Measurements from ENCODE around the gene METTL21C.

METTL21C gene

DNA sequence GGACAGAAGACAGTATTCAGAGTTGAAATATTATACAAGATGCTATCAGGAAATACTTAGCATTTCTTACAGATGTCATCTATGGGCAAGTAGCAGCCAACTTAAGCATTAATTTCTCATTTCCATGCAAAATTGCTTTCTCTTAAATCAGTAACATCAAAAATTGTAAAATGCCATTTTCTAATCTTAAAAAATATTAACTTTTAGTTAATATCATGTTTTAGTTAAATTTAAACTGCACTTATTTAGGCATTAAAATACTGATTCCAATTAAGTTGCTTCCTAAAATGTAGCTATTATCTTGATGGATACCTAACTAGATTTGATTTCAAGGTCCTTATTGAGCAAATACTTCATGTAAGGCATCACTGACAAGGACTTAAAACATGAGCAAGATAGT lies 27.8 kb downstream of the METTL21C start:
- DNase-seq (ENCODE audit: low spot score) = no peak

DNA sequence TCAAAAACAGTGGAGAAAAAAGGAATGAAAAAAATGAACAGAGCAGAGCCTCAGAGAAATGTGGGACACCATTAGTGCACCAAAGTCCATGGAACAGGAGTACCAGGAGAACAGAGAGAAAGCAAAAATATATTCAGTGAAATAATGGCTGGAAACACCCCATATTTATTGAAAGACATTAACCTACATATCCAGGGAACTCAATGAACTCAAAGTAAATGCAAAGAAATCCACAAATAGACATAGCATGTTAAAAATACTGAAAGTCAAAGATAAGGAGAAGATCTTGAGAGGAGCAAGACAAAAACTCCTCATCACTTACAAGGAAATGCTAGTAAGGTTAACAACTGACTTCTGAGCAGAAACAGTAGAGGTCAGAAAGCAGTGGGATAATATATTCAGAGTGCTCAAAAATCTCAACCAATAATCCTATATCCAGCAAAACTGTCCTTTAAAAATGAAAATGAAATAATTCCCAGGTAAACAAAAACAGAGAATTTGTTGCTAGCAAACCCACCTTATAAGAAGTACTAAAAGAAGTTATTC lies 35.6 kb downstream of the METTL21C start:
- no peak for DNase-seq (ENCODE audit: low spot score)

DNA sequence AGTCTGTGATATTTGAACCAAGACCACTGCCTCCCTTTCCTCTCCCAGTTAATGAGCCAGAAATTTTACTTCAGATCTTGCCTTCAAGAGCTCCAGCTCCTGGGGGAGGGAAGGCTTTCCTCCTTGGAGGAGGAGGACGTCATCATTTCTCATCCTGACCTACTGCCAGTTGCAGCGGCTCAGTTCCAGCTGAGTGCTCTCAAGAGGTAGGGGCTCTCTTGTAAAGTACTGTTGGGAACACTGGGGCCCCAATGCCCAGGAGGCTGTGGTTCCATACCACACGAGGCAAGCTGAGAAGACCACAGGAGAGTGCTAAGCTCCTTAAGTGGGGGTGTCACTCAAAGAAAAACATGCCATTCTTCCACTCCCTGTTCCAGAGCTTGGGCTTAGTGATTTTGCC lies 36.2 kb downstream of the METTL21C start:
- DNase-seq (ENCODE audit: low spot score) = no peak

DNA sequence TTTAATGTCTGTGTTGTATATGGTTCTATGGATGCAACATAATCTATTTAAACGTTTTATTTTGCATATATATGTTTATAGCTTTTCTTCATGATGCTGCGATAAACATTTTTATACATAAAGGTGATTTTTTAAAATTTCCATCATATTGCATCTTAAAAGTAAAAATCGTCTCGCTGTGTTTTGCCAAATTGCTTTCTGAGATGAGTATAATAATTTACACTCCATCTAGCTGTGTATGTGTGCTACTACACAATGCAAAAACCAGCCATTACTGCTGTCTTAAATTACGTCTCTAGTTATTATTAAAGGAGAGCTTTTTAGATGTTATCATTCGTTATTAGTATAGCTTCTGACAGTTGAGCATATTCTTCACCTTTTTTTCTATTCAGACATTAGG lies 37.2 kb downstream of the METTL21C start:
- DNase-seq (ENCODE audit: low spot score) = no peak

DNA sequence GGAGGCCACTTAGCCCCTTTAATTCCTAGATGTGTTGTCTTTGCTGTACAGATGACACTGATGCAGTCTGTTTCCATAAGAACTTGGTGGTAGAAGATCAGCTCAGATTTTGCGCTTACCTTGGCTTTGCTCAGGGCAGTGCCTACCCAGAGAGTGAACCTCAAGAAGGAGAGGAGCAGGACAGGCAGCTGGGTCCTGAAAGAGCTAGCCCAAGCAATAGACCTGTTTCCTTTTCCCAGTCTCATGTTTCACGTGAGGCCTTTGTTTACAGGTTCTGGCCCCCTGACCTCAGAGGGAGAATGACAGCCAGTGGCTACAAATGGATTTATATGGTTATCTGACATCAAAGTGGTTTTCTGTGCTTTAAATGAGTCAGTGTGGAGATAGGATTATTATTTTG lies 40.1 kb downstream of the METTL21C start:
- no peak for DNase-seq (ENCODE audit: low spot score)

DNA sequence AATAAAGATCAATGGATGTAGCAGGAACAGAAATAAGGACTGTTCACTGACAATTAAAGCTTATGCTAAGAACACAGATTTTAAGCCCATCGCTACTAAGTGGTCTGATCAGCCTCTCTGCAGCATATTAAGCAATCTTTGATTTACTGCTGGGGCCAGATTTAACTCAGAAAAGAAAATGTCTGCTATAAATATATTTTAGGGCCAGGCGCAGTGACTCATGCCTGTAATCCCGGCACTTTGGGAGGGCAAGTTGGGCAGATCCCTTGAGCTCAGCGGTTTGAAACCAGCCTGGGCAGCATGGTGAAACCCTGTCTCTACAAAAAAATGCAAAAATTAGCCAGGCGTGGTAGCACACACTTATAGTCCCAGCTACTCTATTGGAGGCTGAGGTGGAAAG lies 43.0 kb downstream of the METTL21C start:
- DNase-seq (ENCODE audit: low spot score) = no peak

DNA sequence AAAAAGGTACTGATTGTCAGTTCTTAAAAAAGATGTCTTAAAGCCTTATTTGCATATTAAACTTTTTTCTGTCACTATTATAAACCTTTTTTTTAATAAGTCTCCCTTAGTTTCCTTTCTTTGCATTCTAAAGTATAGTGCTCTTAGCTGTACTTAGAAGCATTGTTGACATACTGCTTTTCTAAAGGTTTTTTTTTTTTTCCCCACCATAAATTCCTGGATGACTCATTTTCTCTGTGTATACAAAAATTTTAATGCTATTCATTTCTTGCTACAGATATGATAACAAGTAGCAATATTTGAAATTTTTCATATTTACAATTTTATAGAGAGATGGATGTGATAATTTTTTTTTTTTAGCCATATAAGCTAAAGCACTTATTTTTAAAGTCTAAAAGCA lies 43.5 kb downstream of the METTL21C start:
- DNase-seq (ENCODE audit: low spot score) = no peak

DNA sequence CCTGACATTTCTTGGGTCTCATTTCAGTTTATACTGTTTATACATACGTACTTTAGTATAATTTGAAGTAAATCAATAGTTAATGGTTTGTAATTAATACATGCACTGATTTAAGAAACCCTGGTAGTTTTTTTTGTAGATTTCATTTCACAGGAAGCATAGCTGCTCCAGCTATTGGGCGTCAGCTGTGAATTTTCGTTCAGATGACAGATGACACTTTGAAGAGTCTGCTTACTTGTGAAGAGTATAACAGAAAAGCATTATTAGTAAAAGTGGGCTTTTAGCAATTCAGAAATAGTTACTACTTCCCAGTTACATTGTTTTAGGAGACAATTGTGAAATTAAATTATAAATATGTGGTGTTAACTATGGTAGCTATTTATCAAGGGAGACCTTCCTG lies 44.4 kb downstream of the METTL21C start:
- DNase-seq (ENCODE audit: low spot score) = no peak

DNA sequence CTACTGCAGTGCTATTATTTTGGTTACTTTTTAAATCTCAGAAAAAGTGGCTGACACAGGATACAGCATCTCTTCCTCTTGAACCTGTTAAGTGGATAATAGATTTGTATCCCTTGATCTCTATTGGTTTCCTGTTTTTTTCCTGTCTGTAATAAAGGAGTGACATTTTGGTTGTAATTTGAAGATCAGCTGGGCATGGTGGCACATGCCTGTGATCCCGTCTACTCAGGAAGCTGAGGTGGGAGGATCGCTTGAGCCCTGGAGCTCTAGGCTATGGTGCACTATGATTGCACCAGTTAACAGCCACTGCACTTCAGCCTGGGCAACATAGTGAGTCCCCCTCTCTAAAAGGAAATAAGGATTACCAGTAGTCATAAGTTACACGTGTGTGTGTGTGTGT lies 46.8 kb downstream of the METTL21C start:
- DNase-seq (ENCODE audit: low spot score) = no peak

DNA sequence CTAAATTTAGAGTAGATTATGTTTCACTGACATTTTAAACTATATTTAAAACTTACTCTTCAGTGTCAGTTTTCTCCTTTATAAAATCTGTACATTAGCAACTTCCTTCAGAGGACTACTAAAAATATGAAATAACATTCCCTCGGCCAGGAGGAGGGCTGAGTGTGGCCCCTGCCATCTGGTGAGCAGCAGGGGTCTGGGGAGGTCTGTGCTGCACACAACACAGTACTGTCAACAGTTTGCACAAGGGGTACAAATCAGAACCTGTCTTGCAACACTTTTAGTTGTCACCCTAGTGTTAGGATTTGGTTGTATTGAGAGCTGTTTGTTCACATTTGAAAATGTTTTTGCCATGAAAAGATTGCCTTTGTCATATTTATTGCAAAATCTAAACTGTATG lies 49.1 kb downstream of the METTL21C start:
- no peak for DNase-seq (ENCODE audit: low spot score)

DNA sequence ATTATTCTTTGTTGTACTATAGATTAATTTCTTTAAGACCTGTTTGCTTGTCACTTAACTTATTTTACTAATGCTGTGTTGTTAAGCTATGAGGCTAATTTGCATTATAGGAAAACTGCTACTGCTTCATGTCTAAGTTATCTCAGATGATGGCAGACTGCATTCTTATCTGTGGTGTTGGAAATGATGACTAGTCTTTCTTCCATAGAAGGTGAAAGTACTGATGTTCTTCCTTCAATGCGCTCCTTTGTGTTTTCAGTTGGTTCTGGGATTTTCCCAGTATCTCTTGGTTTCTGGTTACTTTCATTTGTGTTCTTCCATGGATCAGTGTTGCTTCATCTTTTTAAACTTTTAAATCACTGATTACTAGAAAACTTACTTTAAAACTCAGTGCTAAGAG lies 51.2 kb downstream of the METTL21C start:
- no peak for DNase-seq (ENCODE audit: low spot score)

DNA sequence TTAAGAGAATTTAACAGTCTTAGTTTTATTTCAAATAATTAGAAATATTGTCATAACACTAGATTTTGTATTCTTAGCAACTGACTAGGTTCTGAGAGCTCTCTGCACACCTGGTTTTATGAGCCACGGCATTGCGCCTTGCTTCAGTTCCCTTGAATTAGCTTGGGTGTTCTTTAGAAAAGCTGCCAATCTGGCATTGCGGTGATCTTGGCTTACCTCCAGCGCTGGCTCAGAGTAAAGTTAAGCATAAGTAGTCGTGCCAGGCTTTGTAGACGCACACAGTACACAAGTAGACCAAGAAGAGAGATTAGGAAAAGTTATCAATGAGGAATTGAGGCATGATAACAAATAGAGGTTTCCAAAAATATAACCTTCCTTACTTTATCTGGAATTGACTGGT lies 52.4 kb downstream of the METTL21C start:
- DNase-seq (ENCODE audit: low spot score) = no peak

DNA sequence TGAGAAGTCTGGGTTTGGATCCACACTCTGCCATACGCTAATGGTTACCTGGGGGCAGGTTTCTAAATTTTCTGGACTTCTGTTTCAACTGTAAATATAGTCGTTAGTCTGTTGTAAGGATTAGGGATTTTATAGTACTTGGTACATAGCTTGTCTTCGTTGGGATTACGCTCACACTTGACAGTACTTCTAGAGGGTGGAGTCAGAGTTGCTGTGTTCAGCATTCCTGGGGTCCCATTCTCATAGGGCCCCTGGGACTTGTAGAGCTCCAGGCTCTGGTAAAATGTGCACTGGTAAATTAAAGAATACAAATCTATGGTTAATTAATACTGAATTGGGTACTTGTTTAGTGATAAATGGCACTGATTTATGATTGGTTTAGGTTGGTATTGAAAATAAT lies 52.8 kb downstream of the METTL21C start:
- no peak for DNase-seq (ENCODE audit: low spot score)

DNA sequence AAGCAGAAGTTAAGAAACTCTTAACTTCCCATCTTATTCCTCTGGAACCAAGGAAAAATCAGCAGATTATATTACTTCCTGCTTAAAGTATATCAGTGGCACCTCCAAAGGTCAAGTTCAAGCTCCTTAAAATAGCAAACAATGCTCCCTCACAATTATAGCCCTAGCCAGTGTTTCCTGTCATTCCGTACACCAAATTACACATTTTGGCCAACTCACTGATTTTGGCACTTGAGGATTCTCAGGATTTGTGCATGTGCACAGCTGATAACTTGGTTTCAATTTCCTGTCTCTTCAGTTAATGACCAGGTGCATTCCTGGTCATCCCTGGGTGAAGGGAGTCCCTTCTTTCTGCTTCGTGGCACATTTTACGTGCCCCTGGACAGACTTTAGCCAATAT lies 56.1 kb downstream of the METTL21C start:
- no peak for DNase-seq (ENCODE audit: low spot score)
